IMR-90 (cell line): ENCODE results near the gene TCEAL4. TPM values are rescaled to one million over a fixed set of nuclear protein-coding genes. Genes with fewer than 3 reads are reported as not detected.
A peak's percentile ranks its signal among the peaks of the same experiment; 100 is the strongest.

Source experiments
- ATAC-seq: fragments of 200-7000 bp; cut with Tn5 transposase; 2 replicates; pipeline ENCODE4 v1.9.1; 2020; ENCODE audit warnings: low read depth, mild to moderate bottlenecking, moderate library complexity
- BruUV-seq: library from RNA; stranded (reverse); fragments of 400-500 nt; replicated peaks from 2 replicates; lab custom pipeline; 2021; lab: Mats Ljungman, UMichigan
- CTCF ChIA-PET: fragments of 300-600 bp; formaldehyde crosslinking; extraction: SDS; loops from one replicate; lab custom pipeline; 2021; ENCODE audit warnings: antibody characterized with exemption; lab: Yijun Ruan, JAX
- POLR2A ChIA-PET: fragments of 300-600 bp; sonication (Branson Sonifier 250); formaldehyde crosslinking; loops from one replicate; lab custom pipeline; 2022; ENCODE audit warnings: antibody characterized with exemption; ENCODE audit not compliant: unreplicated experiment; lab: Charles Lee
- DNase-seq: peaks from one replicate; pipeline ENCODE4 v3.0.0; 2013
- H2AFZ ChIP-seq: replicated peaks from 2 replicates; pipeline ENCODE3; 2013; ENCODE audit warnings: low read length, mild to moderate bottlenecking; ENCODE audit not compliant: poor library complexity
- H2AK5ac ChIP-seq: 2 replicates; pipeline ENCODE4 v1.6.1; 2013; ENCODE audit warnings: low read depth, low read length, inconsistent platforms
- H2AK9ac ChIP-seq: replicated peaks from 2 replicates; pipeline ENCODE3; 2013; ENCODE audit warnings: mild to moderate bottlenecking, low read depth, low read length, moderate library complexity; ENCODE audit not compliant: poor library complexity
- H2BK120ac ChIP-seq: 2 replicates; pipeline ENCODE4 v1.6.1; 2013; ENCODE audit warnings: low read depth, low read length, inconsistent platforms
- H2BK15ac ChIP-seq: 3 replicates; pipeline ENCODE4 v1.6.1; 2013; ENCODE audit warnings: low read depth, low read length, inconsistent platforms
- H2BK20ac ChIP-seq: 2 replicates; pipeline ENCODE4 v1.6.1; 2013; ENCODE audit warnings: low read depth, mild to moderate bottlenecking, inconsistent platforms, low read length, moderate library complexity
- H2BK5ac ChIP-seq: 2 replicates; pipeline ENCODE4 v1.6.1; 2013; ENCODE audit warnings: mild to moderate bottlenecking, low read depth, low read length, inconsistent platforms; ENCODE audit not compliant: poor library complexity, severe bottlenecking
- H3K14ac ChIP-seq: replicated peaks from 2 replicates; pipeline ENCODE4 v1.6.1; 2013; ENCODE audit warnings: low read depth, low read length, inconsistent platforms
- H3K18ac ChIP-seq: 2 replicates; pipeline ENCODE4 v1.6.1; 2013; ENCODE audit warnings: low read depth, low read length, control low read depth
- H3K23ac ChIP-seq: 2 replicates; pipeline ENCODE4 v1.6.1; 2013; ENCODE audit warnings: low read depth, low read length, inconsistent platforms
- H3K27ac ChIP-seq: 2 replicates; pipeline ENCODE4 v1.5.1; 2013; ENCODE audit warnings: mild to moderate bottlenecking, control low read depth, low read length; ENCODE audit not compliant: insufficient read depth
- H3K27me3 ChIP-seq: 2 replicates; pipeline ENCODE4 v1.6.1; 2013; ENCODE audit warnings: low read length; ENCODE audit not compliant: control insufficient read depth, insufficient read depth
- H3K36me3 ChIP-seq: 2 replicates; pipeline ENCODE4 v1.6.1; 2013; ENCODE audit warnings: low read length, mixed read lengths; ENCODE audit not compliant: control insufficient read depth, insufficient read depth
- H3K4ac ChIP-seq: 2 replicates; pipeline ENCODE4 v1.6.1; 2013; ENCODE audit warnings: low read depth, low read length, inconsistent platforms
- H3K4me1 ChIP-seq: 2 replicates; pipeline ENCODE4 v1.6.1; 2013; ENCODE audit warnings: low read length, mixed read lengths; ENCODE audit not compliant: control insufficient read depth, insufficient read depth
- H3K4me2 ChIP-seq: 2 replicates; pipeline ENCODE4 v1.6.1; 2013; ENCODE audit warnings: low read depth, mild to moderate bottlenecking, control low read depth, low read length, moderate library complexity
- H3K4me3 ChIP-seq: 2 replicates; pipeline ENCODE4 v1.5.1; 2013; ENCODE audit warnings: low read depth, mild to moderate bottlenecking, control low read depth, low read length, moderate library complexity; ENCODE audit not compliant: insufficient read depth
- H3K56ac ChIP-seq: 2 replicates; pipeline ENCODE4 v1.6.1; 2013; ENCODE audit warnings: low read length, inconsistent platforms; ENCODE audit not compliant: insufficient read depth; ENCODE audit errors: extremely low read depth
- H3K79me1 ChIP-seq, 2 experiments: 2 replicates each; pipeline ENCODE4 v1.6.1; 2013; ENCODE audit warnings: low read length in 2 of 2, inconsistent platforms in 1 of 2, low read depth in 1 of 2
- H3K9ac ChIP-seq: 2 replicates; pipeline ENCODE4 v1.6.1; 2013; ENCODE audit warnings: low read depth, low read length, control low read depth
- H3K9me1 ChIP-seq: 2 replicates; pipeline ENCODE4 v1.6.1; 2013; ENCODE audit warnings: low read length, inconsistent platforms; ENCODE audit not compliant: insufficient read depth
- H3K9me3 ChIP-seq: 2 replicates; pipeline ENCODE4 v1.6.1; 2013; ENCODE audit warnings: low read length; ENCODE audit not compliant: control insufficient read depth, insufficient read depth
- H4K20me1 ChIP-seq: 2 replicates; pipeline ENCODE4 v1.6.1; 2013; ENCODE audit warnings: low read length, inconsistent platforms; ENCODE audit not compliant: insufficient read depth
- H4K5ac ChIP-seq: 2 replicates; pipeline ENCODE4 v1.6.1; 2013; ENCODE audit warnings: mild to moderate bottlenecking, low read depth, low read length, control low read depth
- H4K8ac ChIP-seq, 2 experiments: 2 replicates each; pipeline ENCODE4 v1.6.1; 2013; ENCODE audit warnings: low read depth in 2 of 2, low read length in 2 of 2, control low read depth in 1 of 2, inconsistent platforms in 1 of 2
- H4K91ac ChIP-seq: 2 replicates; pipeline ENCODE4 v1.6.1; 2013; ENCODE audit warnings: low read depth, low read length, inconsistent platforms; ENCODE audit not compliant: insufficient read depth
- CEBPB ChIP-seq: IDR thresholded peaks from 2 replicates; pipeline ENCODE4 v1.6.1; 2012; ENCODE audit warnings: low read depth, low read length, improper control_type of control experiment
- ELK1 ChIP-seq: fragments of 150-350 bp; IDR thresholded peaks from 2 replicates; pipeline ENCODE4 v1.6.1; 2016; ENCODE audit warnings: low read depth, mild to moderate bottlenecking, low read length, moderate library complexity, borderline replicate concordance
- WGBS, 2 experiments: methylation state at CpG; one replicate each; pipeline versions ENCODE4 v1.1.5 to v1.1.7; 2013; ENCODE audit warnings: missing lambda C conversion rate in 2 of 2; ENCODE audit not compliant: insufficient read length in 1 of 2; ENCODE audit errors: extremely low coverage in 2 of 2; 5-methylcytosine and 5-hydroxymethylcytosine counted together
- dilution Hi-C: fragments of 300-500 bp; cut with HindIII; formaldehyde crosslinking; loops from one replicate; pipeline ENCODE4 v1.14.3; 2018; ENCODE audit warnings: low sequenced_read_pairs; ENCODE audit not compliant: unreplicated experiment
- in situ Hi-C: fragments of 300-500 bp; cut with MboI; formaldehyde crosslinking; loops from 3 replicates; pipeline ENCODE4 v1.14.3; 2019; ENCODE audit warnings: low sequenced_read_pairs, inconsistent platforms, mixed read lengths
- intact Hi-C: fragments of 100-400 bp; cut with micrococcal nuclease; formaldehyde crosslinking; loops from 2 replicates; pipeline ENCODE4 v1.10.0; 2022
- polyA plus RNA-seq, 3 experiments: library from polyadenylated mRNA; depleted of rRNA; stranded (reverse); fragments of >200 nt; gene quantifications; 2 replicates each; pipeline ENCODE4 v1.2.3, GENCODE V29; 2012; ENCODE audit warnings: low replicate concordance in 1 of 3
- total RNA-seq: library from RNA; depleted of rRNA; stranded (reverse); fragments of >200 nt; gene quantifications from 2 replicates; pipeline ENCODE4 v1.2.3, GENCODE V29; 2012

Gene TCEAL4
- total and polyA plus RNA-seq, 2 of the 4 experiments (the other 2 are of a cell fraction), result 11.1 to 31.9 TPM

DNA sequence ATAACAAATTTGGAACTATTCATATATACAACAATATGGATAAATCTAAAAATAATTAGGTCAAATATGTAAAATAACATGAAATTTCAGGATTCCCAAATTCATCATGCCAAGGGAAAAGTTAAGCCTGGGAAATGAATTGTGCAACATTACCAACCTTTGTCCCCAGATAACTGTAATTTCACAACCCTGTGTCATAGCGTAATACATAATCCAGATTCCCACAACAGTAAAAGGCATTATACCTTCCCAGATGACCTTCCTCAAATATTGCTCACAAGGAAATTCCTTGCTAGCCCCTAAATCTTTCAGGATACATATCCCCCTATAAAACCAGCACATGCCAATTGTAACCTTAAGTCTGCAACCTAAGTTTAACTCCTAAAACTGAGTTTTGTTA lies 33.1 kb upstream of the TCEAL4 start:
- no peaks in the 10 kb centered on the region for H3K27me3 ChIP-seq
- in situ Hi-C loops (no loop called here), dilution Hi-C loops (no loop called here), intact Hi-C loops (no loop called here)
- no peak overlapping the region for H2AK9ac ChIP-seq
- H4K8ac ChIP-seq, result no peak overlapping the region
- ChIA-PET POLR2A (interaction anchor here (0.6 kb wide), 1 partner anchor 126 kb away, joined by 3 read pairs; no protein-coding TSS in a partner anchor), CTCF (interaction anchor here (0.6 kb wide), 1 partner anchor 21 kb away, joined by 3 read pairs; no protein-coding TSS in a partner anchor)
- TF ChIP-seq CEBPB (peak; percentile 54), ELK1 (no peak)
- H3K9me1 ChIP-seq, result no peaks in the 10 kb centered on the region
- no peaks in the 10 kb centered on the region for H3K4me1 ChIP-seq
- H3K56ac ChIP-seq, result no peak overlapping the region
- no peak overlapping the region for H2BK15ac ChIP-seq
- no peak overlapping the region for H3K14ac ChIP-seq
- no peak overlapping the region for H2BK5ac ChIP-seq
- H4K5ac ChIP-seq, result no peak overlapping the region
- H2AK5ac ChIP-seq, result no peak overlapping the region
- WGBS, 2 experiments, result 100% methylated on average over 1 of the region's 1 CpG; no CpG with 5 or more reads in 1 of the 2 experiments
- no peaks in the 10 kb centered on the region for H3K79me1 ChIP-seq
- ATAC-seq (no peak), DNase-seq (no peak)
- H2AFZ ChIP-seq, result no peak overlapping the region
- no peak overlapping the region for H3K4ac ChIP-seq
- H4K20me1 ChIP-seq, result no peaks in the 10 kb centered on the region
- H3K18ac ChIP-seq, result no peak overlapping the region
- BruUV-seq, result no TSS peak
- H3K9ac ChIP-seq, result no peak overlapping the region
- no peak overlapping the region for H3K23ac ChIP-seq
- no peak overlapping the region for H3K4me3 ChIP-seq
- H2BK20ac ChIP-seq, result no peak overlapping the region
- H4K91ac ChIP-seq, result no peak overlapping the region
- H3K4me2 ChIP-seq, result no peak overlapping the region
- no peak overlapping the region for H2BK120ac ChIP-seq
- no peaks in the 10 kb centered on the region for H3K36me3 ChIP-seq
- no peak overlapping the region for H3K27ac ChIP-seq
- H3K9me3 ChIP-seq, result no peaks in the 10 kb centered on the region
